HL-60 (cell line): Measurements from ENCODE around the gene ARSG.

Source experiments
- DNase-seq, 2 experiments: peaks; one replicate each; pipeline ENCODE4 v3.0.0-alpha.2; 2010 to 2020; ENCODE audit warnings: low read depth in 1 of 2, low spot score in 1 of 2
- H3K27ac ChIP-seq: fragments of 250-450 bp; sonication (Bioruptor Pico); replicated peaks from 2 replicates; pipeline ENCODE4 v1.5.1; 2020; ENCODE audit warnings: mild to moderate bottlenecking, moderate library complexity
- H3K27me3 ChIP-seq: fragments of 250-450 bp; sonication (Bioruptor Pico); 2 replicates; pipeline ENCODE4 v1.5.1; 2021; ENCODE audit warnings: mild to moderate bottlenecking, moderate library complexity; ENCODE audit not compliant: insufficient read depth, poor library complexity, severe bottlenecking
- H3K4me3 ChIP-seq: replicated peaks from 2 replicates; pipeline ENCODE4 v1.5.1; 2011; ENCODE audit warnings: mild to moderate bottlenecking, control low read depth, low read length; ENCODE audit not compliant: insufficient read depth
- GABPA ChIP-seq: IDR thresholded peaks from 2 replicates; pipeline ENCODE4 v1.6.1; 2012; ENCODE audit warnings: low read depth
- POLR2AphosphoS5 ChIP-seq: IDR thresholded peaks from 2 replicates; pipeline ENCODE4 v1.6.1; 2012; ENCODE audit warnings: low read depth
- SPI1 ChIP-seq: IDR thresholded peaks from 2 replicates; pipeline ENCODE4 v1.6.1; 2012; ENCODE audit warnings: low read depth, mild to moderate bottlenecking, borderline replicate concordance
- TF ChIP-seq, protein P1 (sequence below): IDR thresholded peaks from one replicate; pipeline ENCODE4 v1.5.1; 2011; ENCODE audit warnings: low read length, control low read depth, inconsistent platforms; ENCODE audit not compliant: insufficient read depth
- TF ChIP-seq, protein P2 (sequence below): IDR thresholded peaks from 2 replicates; pipeline ENCODE4 v1.6.1; 2012; ENCODE audit warnings: low read depth; ENCODE audit not compliant: insufficient replicate concordance

Gene ARSG

DNA sequence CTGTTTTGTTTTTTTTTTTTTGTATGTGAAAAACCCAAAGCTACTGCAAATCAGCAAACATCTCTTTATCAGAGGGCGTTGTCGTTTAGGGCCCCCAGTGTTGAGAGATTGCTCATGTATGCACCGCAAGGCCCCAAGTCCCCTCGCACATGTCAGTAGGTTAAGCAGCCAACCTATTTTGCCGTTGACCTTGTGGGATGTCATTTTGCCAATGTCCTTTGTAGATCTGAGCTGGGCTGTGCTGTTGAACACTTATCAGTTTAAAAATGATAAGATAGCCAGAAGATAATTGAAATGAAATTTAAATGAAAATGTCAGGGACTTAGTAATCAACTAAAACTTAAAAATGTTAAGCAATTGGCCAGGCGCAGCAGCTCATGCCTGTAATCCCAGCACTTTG lies 26.2 kb downstream of the ARSG start:
- no peak overlapping the region for H3K27ac ChIP-seq
- TF ChIP-seq POLR2AphosphoS5 (no peak), SPI1 (no peak)
- no peak for DNase-seq
- H3K27me3 ChIP-seq, result no peaks in the 10 kb centered on the region
- no peak overlapping the region for H3K4me3 ChIP-seq

DNA sequence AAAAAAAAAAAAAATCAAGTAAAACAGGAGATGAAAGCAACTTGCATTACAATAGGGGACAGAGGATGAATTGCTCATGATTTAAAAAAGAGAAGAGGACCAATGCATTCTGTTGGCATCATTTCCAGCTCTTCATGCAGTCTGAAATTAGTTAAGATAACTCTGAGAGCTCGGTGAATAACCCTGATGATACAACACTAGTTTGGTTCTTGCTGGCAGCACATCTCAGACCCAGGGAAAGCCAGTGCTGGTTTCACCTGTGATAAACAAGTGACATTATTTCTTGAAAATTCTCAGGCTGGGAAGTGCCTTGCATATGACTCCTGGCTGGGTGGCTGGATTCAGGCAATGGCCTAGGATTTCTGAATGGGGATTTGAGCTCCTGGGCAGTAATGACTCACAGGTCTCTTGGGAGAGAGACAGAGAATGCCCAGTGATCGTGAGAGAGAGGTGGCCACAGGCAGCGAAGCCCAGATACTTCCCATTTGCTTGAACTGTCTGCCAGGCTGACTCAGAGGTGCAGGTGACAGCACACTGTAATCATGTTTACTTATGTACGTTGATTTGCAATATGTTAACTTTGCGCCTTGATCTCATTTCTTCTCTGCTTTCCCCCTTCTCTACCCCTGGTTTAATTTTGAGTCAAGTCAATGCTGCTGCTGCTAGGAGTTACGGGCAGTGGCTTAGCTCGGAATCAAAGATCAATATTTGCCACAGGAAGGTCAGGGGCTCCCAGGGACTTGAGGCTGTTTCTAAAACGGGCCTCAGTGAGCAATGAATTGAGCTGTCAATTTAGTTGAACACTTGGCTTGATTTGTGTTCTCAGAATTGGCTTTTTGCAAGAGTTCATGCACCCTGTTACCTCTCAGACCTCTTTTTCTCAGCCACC lies 27.1 kb downstream of the ARSG start:
- TF ChIP-seq, protein P1, sequence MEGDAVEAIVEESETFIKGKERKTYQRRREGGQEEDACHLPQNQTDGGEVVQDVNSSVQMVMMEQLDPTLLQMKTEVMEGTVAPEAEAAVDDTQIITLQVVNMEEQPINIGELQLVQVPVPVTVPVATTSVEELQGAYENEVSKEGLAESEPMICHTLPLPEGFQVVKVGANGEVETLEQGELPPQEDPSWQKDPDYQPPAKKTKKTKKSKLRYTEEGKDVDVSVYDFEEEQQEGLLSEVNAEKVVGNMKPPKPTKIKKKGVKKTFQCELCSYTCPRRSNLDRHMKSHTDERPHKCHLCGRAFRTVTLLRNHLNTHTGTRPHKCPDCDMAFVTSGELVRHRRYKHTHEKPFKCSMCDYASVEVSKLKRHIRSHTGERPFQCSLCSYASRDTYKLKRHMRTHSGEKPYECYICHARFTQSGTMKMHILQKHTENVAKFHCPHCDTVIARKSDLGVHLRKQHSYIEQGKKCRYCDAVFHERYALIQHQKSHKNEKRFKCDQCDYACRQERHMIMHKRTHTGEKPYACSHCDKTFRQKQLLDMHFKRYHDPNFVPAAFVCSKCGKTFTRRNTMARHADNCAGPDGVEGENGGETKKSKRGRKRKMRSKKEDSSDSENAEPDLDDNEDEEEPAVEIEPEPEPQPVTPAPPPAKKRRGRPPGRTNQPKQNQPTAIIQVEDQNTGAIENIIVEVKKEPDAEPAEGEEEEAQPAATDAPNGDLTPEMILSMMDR, result no peak
- TF ChIP-seq, protein P2, sequence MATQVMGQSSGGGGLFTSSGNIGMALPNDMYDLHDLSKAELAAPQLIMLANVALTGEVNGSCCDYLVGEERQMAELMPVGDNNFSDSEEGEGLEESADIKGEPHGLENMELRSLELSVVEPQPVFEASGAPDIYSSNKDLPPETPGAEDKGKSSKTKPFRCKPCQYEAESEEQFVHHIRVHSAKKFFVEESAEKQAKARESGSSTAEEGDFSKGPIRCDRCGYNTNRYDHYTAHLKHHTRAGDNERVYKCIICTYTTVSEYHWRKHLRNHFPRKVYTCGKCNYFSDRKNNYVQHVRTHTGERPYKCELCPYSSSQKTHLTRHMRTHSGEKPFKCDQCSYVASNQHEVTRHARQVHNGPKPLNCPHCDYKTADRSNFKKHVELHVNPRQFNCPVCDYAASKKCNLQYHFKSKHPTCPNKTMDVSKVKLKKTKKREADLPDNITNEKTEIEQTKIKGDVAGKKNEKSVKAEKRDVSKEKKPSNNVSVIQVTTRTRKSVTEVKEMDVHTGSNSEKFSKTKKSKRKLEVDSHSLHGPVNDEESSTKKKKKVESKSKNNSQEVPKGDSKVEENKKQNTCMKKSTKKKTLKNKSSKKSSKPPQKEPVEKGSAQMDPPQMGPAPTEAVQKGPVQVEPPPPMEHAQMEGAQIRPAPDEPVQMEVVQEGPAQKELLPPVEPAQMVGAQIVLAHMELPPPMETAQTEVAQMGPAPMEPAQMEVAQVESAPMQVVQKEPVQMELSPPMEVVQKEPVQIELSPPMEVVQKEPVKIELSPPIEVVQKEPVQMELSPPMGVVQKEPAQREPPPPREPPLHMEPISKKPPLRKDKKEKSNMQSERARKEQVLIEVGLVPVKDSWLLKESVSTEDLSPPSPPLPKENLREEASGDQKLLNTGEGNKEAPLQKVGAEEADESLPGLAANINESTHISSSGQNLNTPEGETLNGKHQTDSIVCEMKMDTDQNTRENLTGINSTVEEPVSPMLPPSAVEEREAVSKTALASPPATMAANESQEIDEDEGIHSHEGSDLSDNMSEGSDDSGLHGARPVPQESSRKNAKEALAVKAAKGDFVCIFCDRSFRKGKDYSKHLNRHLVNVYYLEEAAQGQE, result no peak
- TF ChIP-seq GABPA (no peak), SPI1 (no peak), POLR2AphosphoS5 (no peak)
- Histone ChIP-seq H3K27me3 (no peaks in the 10 kb centered on the region), H3K27ac (no peak overlapping the region; the same call in 1 of the 2 replicates), H3K4me3 (no peak overlapping the region)
- DNase-seq, result peak; percentile 59 to 67

DNA sequence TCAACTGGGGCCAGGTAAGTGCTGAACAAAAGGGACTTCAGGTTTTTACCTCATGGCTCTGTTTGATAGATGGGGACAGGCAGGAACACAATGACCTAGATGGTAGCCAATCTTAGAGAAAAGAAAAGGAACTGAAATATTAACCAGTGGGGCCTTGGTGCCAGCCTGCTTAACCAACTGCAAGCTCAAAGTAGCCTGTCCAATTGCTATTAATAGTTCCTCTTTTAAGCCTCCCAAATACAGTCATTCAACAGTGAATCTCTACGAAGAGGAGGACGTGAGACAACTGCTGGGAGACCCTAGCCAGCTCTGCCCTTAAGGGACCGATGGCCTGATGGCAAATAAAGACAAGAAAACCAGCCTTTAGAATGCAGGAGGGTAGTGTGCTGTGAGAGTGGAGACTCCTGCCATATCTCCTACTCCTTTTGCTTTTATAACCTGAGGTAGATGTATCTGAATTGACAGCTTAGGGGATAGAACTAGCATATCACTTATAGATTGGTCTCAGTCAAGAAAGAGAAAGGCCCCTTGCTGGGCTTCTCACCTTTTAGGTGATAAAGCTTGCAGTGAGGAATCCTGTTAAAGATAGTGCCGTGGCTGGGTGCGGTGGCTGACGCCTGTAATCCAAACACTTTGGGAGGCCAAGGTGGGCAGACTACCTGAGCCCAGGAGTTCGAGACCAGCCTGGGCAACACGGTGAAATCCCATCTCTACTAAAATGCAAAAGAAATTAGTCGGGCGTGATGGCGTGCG lies 28.3 kb downstream of the ARSG start:
- Histone ChIP-seq H3K27me3 (no peaks in the 10 kb centered on the region), H3K4me3 (no peak overlapping the region), H3K27ac (no peak overlapping the region)
- peak in 1 of 2 experiments; percentile 39 for DNase-seq
- TF ChIP-seq SPI1 (no peak), POLR2AphosphoS5 (no peak), GABPA (no peak)
- TF ChIP-seq, protein P1, result no peak
- TF ChIP-seq, protein P2, result no peak

DNA sequence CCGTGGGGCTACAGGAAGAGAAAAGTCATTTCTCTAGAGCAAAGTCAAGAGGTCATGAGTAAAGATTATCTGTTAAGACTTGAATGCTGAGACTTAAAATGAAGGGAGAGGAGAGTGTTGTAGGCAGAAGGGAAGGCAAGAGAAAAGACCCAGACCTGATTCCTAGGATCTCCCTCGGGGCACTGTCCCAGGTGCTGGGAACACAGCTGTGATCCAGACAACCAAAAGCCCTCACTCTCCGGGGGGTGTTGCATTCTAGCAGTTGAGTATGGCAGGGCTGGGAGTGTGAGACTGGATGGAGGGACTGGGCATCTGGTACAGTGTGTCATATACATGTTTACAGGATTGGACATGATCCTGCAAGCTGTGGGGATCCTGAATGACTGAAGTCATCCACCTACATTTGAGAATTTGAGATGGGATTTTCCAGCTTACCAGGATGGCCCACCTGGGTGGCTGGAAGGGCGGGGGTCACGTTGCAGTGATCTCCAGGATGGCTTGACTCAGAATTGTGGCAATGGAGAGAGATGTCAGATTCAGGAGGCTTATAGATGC lies 29.1 kb downstream of the ARSG start:
- H3K4me3 ChIP-seq, result no peak overlapping the region
- no peak for DNase-seq
- no peak overlapping the region for H3K27ac ChIP-seq
- H3K27me3 ChIP-seq, result no peaks in the 10 kb centered on the region
- TF ChIP-seq, protein P2, result peak; percentile 66
- no peak for TF ChIP-seq GABPA
